K562 (cell line): ENCODE results near the gene GFM2. TPM values are rescaled to one million over a fixed set of nuclear protein-coding genes. Genes with fewer than 3 reads are reported as not detected.

Experiments used
- CXXC5 ChIP-seq: fragments of 250-450 bp; sonication (Bioruptor Pico); IDR thresholded peaks from 2 replicates; pipeline ENCODE4 v1.8.0; 2022; ENCODE audit warnings: inconsistent platforms, mild to moderate bottlenecking, moderate library complexity
- ELF1 ChIP-seq: fragments of 200-800 bp; sonication (Bioruptor generic); IDR thresholded peaks from 2 replicates; pipeline ENCODE4 v1.6.1; 2016; ENCODE audit warnings: missing genetic modification characterization, missing compliant biosample characterization
- EZH2 ChIP-seq: IDR thresholded peaks from 2 replicates; pipeline ENCODE4 v1.6.1; 2012; ENCODE audit warnings: low read depth, mild to moderate bottlenecking, inconsistent platforms, low read length, borderline replicate concordance
- FOXJ2 ChIP-seq: fragments of 200-800 bp; sonication (Bioruptor generic); IDR thresholded peaks from 2 replicates; pipeline ENCODE4 v1.6.1; 2016; ENCODE audit warnings: missing genetic modification characterization, missing compliant biosample characterization
- FOXK2 ChIP-seq, 2 experiments: fragments of 450-650 bp; IDR thresholded peaks in 1 of 2; conservative IDR thresholded peaks in 1 of 2; 2 replicates each; pipeline ENCODE4 v1.6.1; 2016; ENCODE audit warnings: low read depth in 2 of 2, mild to moderate bottlenecking in 1 of 2
- HBP1 ChIP-seq: fragments of 450-650 bp; formaldehyde crosslinking; IDR thresholded peaks from 2 replicates; pipeline ENCODE4 v1.4.0; 2022; ENCODE audit warnings: missing genetic modification characterization
- ILK ChIP-seq: fragments of 450-650 bp; IDR thresholded peaks from 2 replicates; pipeline ENCODE4 v1.6.1; 2016; ENCODE audit warnings: missing genetic modification characterization, low read depth, mild to moderate bottlenecking, missing compliant biosample characterization, moderate library complexity, borderline replicate concordance
- MXI1 ChIP-seq: IDR thresholded peaks from 2 replicates; pipeline ENCODE4 v1.6.1; 2011; ENCODE audit warnings: low read depth, mild to moderate bottlenecking, improper control_type of control experiment, low read length
- MYNN ChIP-seq, 2 experiments: sonication (generic); formaldehyde crosslinking in 1 of 2; IDR thresholded peaks; 2 replicates each; pipeline versions ENCODE4 v1.5.0 to v1.6.1; 2016 to 2020; ENCODE audit warnings: antibody characterized with exemption in 1 of 2, missing genetic modification reagents in 1 of 2
- POLR2G ChIP-seq: fragments of 200-400 bp; formaldehyde crosslinking; IDR thresholded peaks from 2 replicates; pipeline ENCODE4 v1.6.1; 2017; ENCODE audit warnings: low read depth, mild to moderate bottlenecking, antibody characterized with exemption, low read length, moderate library complexity
- STAG1 ChIP-seq: sonication (generic); formaldehyde crosslinking; IDR thresholded peaks from 2 replicates; pipeline ENCODE4 v1.5.0; 2020; ENCODE audit warnings: missing genetic modification reagents, borderline replicate concordance
- UBTF ChIP-seq, 2 experiments: IDR thresholded peaks; 2 replicates each; pipeline ENCODE4 v1.6.1; 2012; ENCODE audit warnings: improper control_type of control experiment in 2 of 2, low read depth in 2 of 2, low read length in 2 of 2, borderline replicate concordance in 1 of 2
- ZC3H11A ChIP-seq: IDR thresholded peaks from 2 replicates; pipeline ENCODE4 v1.6.1; 2012; ENCODE audit warnings: low read depth, low read length, improper control_type of control experiment
- ZNF407 ChIP-seq: fragments of 450-650 bp; IDR thresholded peaks from 2 replicates; pipeline ENCODE4 v1.6.1; 2016; ENCODE audit warnings: low read depth
- polyA plus RNA-seq, 8 experiments: library from polyadenylated mRNA; depleted of rRNA in 4 of 8; stranded (reverse) in 5 of 8; unstranded in 3 of 8; fragments of >200 nt; fragmentation: Nextera tagmentation in 2 of 8; fragmentation: Illumina TruSeq in 1 of 8; extraction: Ambion mirVana in 2 of 8; extraction: Trizol in 1 of 8; gene quantifications; 2 replicates each; pipeline versions ENCODE4 v1.2.1 to v1.2.3, GENCODE V29; 2011 to 2014; ENCODE audit warnings: inconsistent platforms in 1 of 8, missing spikeins in 1 of 8
- total RNA-seq, 7 experiments: library from RNA; depleted of rRNA in 6 of 7; stranded (reverse); fragments of >200 nt in 6 of 7; fragmentation: Illumina TruSeq in 2 of 7; extraction: Trizol in 2 of 7; gene quantifications; 2 replicates each; pipeline versions ENCODE4 v1.2.1 to v1.2.3, GENCODE V29; 2011 to 2021; ENCODE audit warnings: low replicate concordance in 1 of 7

GFM2 gene
- total and polyA plus RNA-seq, 9 of the 15 experiments (the other 6 are each of a cell fraction or from before 2014, with no cell fraction given) = 32.8 to 78.2 (median 52.5) TPM

- 0 out of 2 replicates have a peak, but pooled peaks have one; percentile 8 for TF ChIP-seq HBP1 (CRISPR knock-in tag)
- TF ChIP-seq ILK = no peak
- no peak for TF ChIP-seq ZNF407
- 0 out of 2 replicates have a peak, but pooled peaks have one; percentile 41 for TF ChIP-seq MXI1
- TF ChIP-seq FOXK2 (conservative IDR thresholded peaks at IDR 0.05 in 1 of 2, IDR thresholded peaks at IDR 0.05 in 1 of 2; ENCODE audit: low read depth in 2 of 2) = peak; percentile 67 to 79
- TF ChIP-seq FOXJ2 (tag) = 0 out of 2 replicates have a peak, but pooled peaks have one; percentile 68
- TF ChIP-seq POLR2G = peak; percentile 82
- TF ChIP-seq MYNN (IDR thresholded peaks at IDR 0.05) = no peak
- no peak for TF ChIP-seq MYNN (CRISPR knock-in tag; IDR thresholded peaks at IDR 0.05)
- peak; percentile 82 for TF ChIP-seq CXXC5 (CRISPR knock-in tag)
- TF ChIP-seq ELF1 (tag) = peak; percentile 85
- TF ChIP-seq EZH2 = no peak
- peak; percentile 88; the same call in 1 of the 2 replicates for TF ChIP-seq ZC3H11A
- no peak for TF ChIP-seq STAG1 (CRISPR knock-in tag)
- TF ChIP-seq UBTF (IDR thresholded peaks at IDR 0.05; ENCODE audit: borderline replicate concordance in 1 of 2, low read depth in 2 of 2, low read length in 2 of 2) = peak; percentile 85 to 91; a peak in 3 of 4 replicates
Observed at GRCh38 chr5:74766849-74767578, at the start of gene GFM2, which contains the start of gene NSA2 (continued).
